Naive B cell (primary cell): ENCODE results near the gene RREB1. TPM values are rescaled to one million over a fixed set of nuclear protein-coding genes. Genes with fewer than 3 reads are reported as not detected.
A peak's percentile ranks its signal among the peaks of the same experiment; 100 is the strongest.

Source experiments
- ATAC-seq, 2 donors: fragments of 150-1000 bp; cut with Tn5 transposase; 2 replicates each; pipeline ENCODE4 v1.10.0; 2021; ENCODE audit warnings: low read depth in 2 of 2, mild to moderate bottlenecking in 2 of 2, moderate library complexity in 2 of 2
- DNase-seq: peaks from one replicate; pipeline ENCODE4 v3.0.0; 2022
- H3K27ac Mint-ChIP-seq, 6 donors: one replicate each; pipeline ENCODE4 v1.8.0; 2020 to 2022; ENCODE audit warnings: mild to moderate bottlenecking in 6 of 6, mixed read lengths in 6 of 6, moderate library complexity in 5 of 6, inconsistent platforms in 2 of 6
- H3K27me3 Mint-ChIP-seq, 3 donors: one replicate each; pipeline ENCODE4 v1.8.0; 2021 to 2022; ENCODE audit warnings: mixed read lengths in 3 of 3, mild to moderate bottlenecking in 1 of 3
- H3K36me3 Mint-ChIP-seq, 2 donors: one replicate each; pipeline ENCODE4 v1.8.0; 2020 to 2022; ENCODE audit warnings: mixed read lengths in 2 of 2, inconsistent platforms in 1 of 2, mild to moderate bottlenecking in 1 of 2
- H3K4me1 Mint-ChIP-seq, 3 donors: one replicate each; pipeline ENCODE4 v1.8.0; 2020 to 2022; ENCODE audit warnings: mixed read lengths in 3 of 3, inconsistent platforms in 1 of 3, mild to moderate bottlenecking in 1 of 3, moderate library complexity in 1 of 3
- H3K4me3 Mint-ChIP-seq, 8 donors: one replicate each; pipeline ENCODE4 v1.8.0; 2020 to 2022; ENCODE audit warnings: mild to moderate bottlenecking in 8 of 8, mixed read lengths in 8 of 8, moderate library complexity in 8 of 8, inconsistent platforms in 2 of 8
- H3K9me3 Mint-ChIP-seq, 7 donors: one replicate each; pipeline ENCODE4 v1.8.0; 2020 to 2022; ENCODE audit warnings: mixed read lengths in 7 of 7, mild to moderate bottlenecking in 5 of 7, inconsistent platforms in 2 of 7, moderate library complexity in 1 of 7
- polyA plus RNA-seq, 6 donors: library from polyadenylated mRNA; unstranded; fragments of 300-500 nt; fragmentation: Illumina TruSeq; gene quantifications; one replicate each; pipeline ENCODE4 v1.2.3, GENCODE V29; 2021; ENCODE audit warnings: low read depth in 6 of 6

RREB1 gene
- polyA plus RNA-seq, 6 donors from 2014 or later, result 1.5 to 9.9 (median 5.2) TPM

GRCh38 chr6:7108196-7108963, 619 bp downstream of the RREB1 start:
- Mint-ChIP-seq H3K27ac (peak overlapping the region in 5 of 6 donors; percentile 27 to 96 (median 92)), H3K4me1 (peaks cover 27 to 43% (median 40%) of the 10 kb centered on the region in 3 donors), H3K27me3 (no peaks in the 10 kb centered on the region), H3K9me3 (no peaks in the 10 kb centered on the region), H3K36me3 (no peaks in the 10 kb centered on the region), H3K4me3 (peak overlapping the region; percentile 91 to 99 (median 96))
- ATAC-seq (peak in 1 of 2 donors; percentile 8), DNase-seq (peak; percentile 40)

GRCh38 chr6:7108964-7109836, 1.4 kb downstream of the RREB1 start:
- no peaks in the 10 kb centered on the region for H3K36me3 Mint-ChIP-seq
- peak; percentile 23 for DNase-seq
- peak; percentile 3 to 4 for ATAC-seq
- H3K27me3 Mint-ChIP-seq, result no peaks in the 10 kb centered on the region
- peaks cover 27 to 52% (median 46%) of the 10 kb centered on the region in 3 donors for H3K4me1 Mint-ChIP-seq
- peak overlapping the region; percentile 57 to 95 (median 92) for H3K4me3 Mint-ChIP-seq
- H3K27ac Mint-ChIP-seq, result peak overlapping the region; percentile 60 to 94 (median 92)
- H3K9me3 Mint-ChIP-seq, result no peaks in the 10 kb centered on the region

- ATAC-seq (no peak), DNase-seq (no peak)
- Mint-ChIP-seq H3K36me3 (no peaks in the 10 kb centered on the region), H3K27me3 (no peaks in the 10 kb centered on the region), H3K9me3 (no peaks in the 10 kb centered on the region), H3K27ac (peak overlapping the region; percentile 60 to 94 (median 92)), H3K4me1 (peaks cover 28 to 62% (median 52%) of the 10 kb centered on the region in 3 donors), H3K4me3 (peak overlapping the region; percentile 57 to 95 (median 92))
Measured at GRCh38 chr6:7110092-7110792, 2.5 kb downstream of the RREB1 start.

- peak overlapping the region in 2 of 6 donors; percentile 93 to 94 for H3K27ac Mint-ChIP-seq
- H3K9me3 Mint-ChIP-seq, result no peaks in the 10 kb centered on the region
- no peaks in the 10 kb centered on the region for H3K27me3 Mint-ChIP-seq
- DNase-seq, result no peak
- H3K4me3 Mint-ChIP-seq, result peak overlapping the region in 2 of 8 donors; percentile 57 to 95
- peaks cover 38 to 70% (median 60%) of the 10 kb centered on the region in 3 donors for H3K4me1 Mint-ChIP-seq
- H3K36me3 Mint-ChIP-seq, result no peaks in the 10 kb centered on the region
- no peak for ATAC-seq
Measured at GRCh38 chr6:7111095-7111690, 3.4 kb downstream of the RREB1 start.

GRCh38 chr6:7112171-7112570, 4.4 kb downstream of the RREB1 start:
- H3K4me1 Mint-ChIP-seq, result peaks cover 41 to 73% (median 60%) of the 10 kb centered on the region in 3 donors
- no peaks in the 10 kb centered on the region for H3K9me3 Mint-ChIP-seq
- no peaks in the 10 kb centered on the region for H3K27me3 Mint-ChIP-seq
- H3K36me3 Mint-ChIP-seq, result no peaks in the 10 kb centered on the region
- ATAC-seq (no peak), DNase-seq (no peak)
- H3K4me3 Mint-ChIP-seq, result peak overlapping the region; percentile 57 to 93 (median 86)
- peak overlapping the region; percentile 64 to 96 (median 93) for H3K27ac Mint-ChIP-seq

GRCh38 chr6:7112741-7113313, 5.1 kb downstream of the RREB1 start:
- Mint-ChIP-seq H3K27me3 (no peaks in the 10 kb centered on the region), H3K4me1 (peaks cover 44 to 78% (median 60%) of the 10 kb centered on the region in 3 donors), H3K9me3 (no peaks in the 10 kb centered on the region), H3K4me3 (peak overlapping the region; percentile 57 to 93 (median 86)), H3K27ac (peak overlapping the region; percentile 74 to 96 (median 94)), H3K36me3 (no peaks in the 10 kb centered on the region)
- ATAC-seq (peak; percentile 84 to 85), DNase-seq (peak; percentile 77)

- H3K4me1 Mint-ChIP-seq, result peaks cover 48 to 88% (median 70%) of the 10 kb centered on the region in 3 donors
- peak overlapping the region in 2 of 8 donors; percentile 14 to 40 for H3K4me3 Mint-ChIP-seq
- ATAC-seq, result no peak
- H3K27ac Mint-ChIP-seq, result peak overlapping the region; percentile 51 to 93 (median 89)
- no peaks in the 10 kb centered on the region for H3K36me3 Mint-ChIP-seq
- no peaks in the 10 kb centered on the region for H3K9me3 Mint-ChIP-seq
- no peaks in the 10 kb centered on the region for H3K27me3 Mint-ChIP-seq
- DNase-seq, result no peak
Measured at GRCh38 chr6:7114744-7115458, 7.1 kb downstream of the RREB1 start.

- Mint-ChIP-seq H3K27ac (peak overlapping the region; percentile 18 to 93 (median 87)), H3K4me3 (peak overlapping the region in 3 of 8 donors; percentile 33 to 44 (median 40)), H3K9me3 (no peaks in the 10 kb centered on the region), H3K36me3 (no peaks in the 10 kb centered on the region), H3K27me3 (no peaks in the 10 kb centered on the region), H3K4me1 (peaks cover 43 to 85% (median 66%) of the 10 kb centered on the region in 3 donors)
- ATAC-seq (no peak), DNase-seq (no peak)
Measured at GRCh38 chr6:7115543-7116231, 7.9 kb downstream of the RREB1 start.

- peak overlapping the region in 4 of 6 donors; percentile 5 to 76 (median 38) for H3K27ac Mint-ChIP-seq
- H3K4me1 Mint-ChIP-seq, result peaks cover 37 to 81% (median 54%) of the 10 kb centered on the region in 3 donors
- H3K36me3 Mint-ChIP-seq, result peaks cover 0 to 4% of the 10 kb centered on the region in 2 donors
- no peaks in the 10 kb centered on the region for H3K27me3 Mint-ChIP-seq
- ATAC-seq (no peak), DNase-seq (no peak)
- H3K4me3 Mint-ChIP-seq, result no peak overlapping the region
- no peaks in the 10 kb centered on the region for H3K9me3 Mint-ChIP-seq
Measured at GRCh38 chr6:7119272-7119801, 11.6 kb downstream of the RREB1 start.

- no peak for DNase-seq
- H3K9me3 Mint-ChIP-seq, result no peaks in the 10 kb centered on the region
- no peak overlapping the region for H3K4me3 Mint-ChIP-seq
- ATAC-seq, result no peak
- peaks cover 0 to 9% of the 10 kb centered on the region in 2 donors for H3K36me3 Mint-ChIP-seq
- peaks cover 38 to 80% (median 51%) of the 10 kb centered on the region in 3 donors for H3K4me1 Mint-ChIP-seq
- H3K27ac Mint-ChIP-seq, result no peak overlapping the region
- H3K27me3 Mint-ChIP-seq, result no peaks in the 10 kb centered on the region
Measured at GRCh38 chr6:7121700-7122241, 14.0 kb downstream of the RREB1 start.

GRCh38 chr6:7122684-7123083, 14.9 kb downstream of the RREB1 start:
- H3K36me3 Mint-ChIP-seq, result peaks cover 0 to 9% of the 10 kb centered on the region in 2 donors
- H3K9me3 Mint-ChIP-seq, result no peaks in the 10 kb centered on the region
- DNase-seq (no peak), ATAC-seq (no peak)
- H3K4me1 Mint-ChIP-seq, result peaks cover 43 to 80% (median 59%) of the 10 kb centered on the region in 3 donors
- peak overlapping the region in 1 of 8 donors; percentile 34 for H3K4me3 Mint-ChIP-seq
- H3K27ac Mint-ChIP-seq, result peak overlapping the region in 2 of 6 donors; percentile 26 to 80
- no peaks in the 10 kb centered on the region for H3K27me3 Mint-ChIP-seq
